GM19468 (cell line): ENCODE data around the gene CASD1.

Source experiments
- ATAC-seq: cut with Tn5 transposase; IDR thresholded peaks from one replicate; pipeline ENCODE4 v1.9.1; 2021; ENCODE audit warnings: mild to moderate bottlenecking, moderate library complexity, moderate number of reproducible peaks; ENCODE audit not compliant: unreplicated experiment; ENCODE audit errors: extremely low read depth

Gene CASD1

DNA sequence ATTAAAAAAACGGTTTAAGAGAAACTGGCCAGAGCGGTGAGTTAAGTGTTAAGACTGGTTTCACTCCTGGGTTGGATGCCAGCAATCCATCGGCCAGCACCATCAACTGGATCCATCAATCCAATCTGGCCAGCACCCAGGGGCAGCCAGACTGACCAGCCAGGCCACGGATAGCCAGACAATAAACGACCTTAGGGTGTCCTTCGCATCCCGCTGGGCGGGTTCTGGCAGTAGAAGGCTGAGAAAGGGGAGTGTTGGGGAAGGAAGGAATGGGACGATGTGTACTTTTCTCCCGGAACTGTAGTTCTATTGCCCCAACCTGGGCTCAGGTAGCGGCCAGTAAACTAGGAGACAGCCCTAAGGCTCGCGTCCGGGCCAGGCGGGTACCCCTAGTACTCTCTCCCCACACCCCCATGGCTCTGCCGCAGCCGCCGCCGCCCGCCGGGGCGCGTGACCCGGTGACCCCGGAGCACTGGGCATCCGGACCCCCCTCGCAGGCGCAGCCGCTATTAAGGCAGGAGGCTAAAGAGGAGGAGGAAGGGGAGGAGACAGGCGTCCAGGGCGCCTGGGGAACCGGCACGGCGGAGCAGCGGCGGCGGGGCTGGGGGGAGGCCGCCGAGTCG, at the start of gene CASD1:
Gene CASD1 (plus strand): TSS at position 546 of the 623 bp plus-strand sequence. CDS start 276 bp downstream, outside the sequence.
- ATAC-seq, result peak; percentile 45

DNA sequence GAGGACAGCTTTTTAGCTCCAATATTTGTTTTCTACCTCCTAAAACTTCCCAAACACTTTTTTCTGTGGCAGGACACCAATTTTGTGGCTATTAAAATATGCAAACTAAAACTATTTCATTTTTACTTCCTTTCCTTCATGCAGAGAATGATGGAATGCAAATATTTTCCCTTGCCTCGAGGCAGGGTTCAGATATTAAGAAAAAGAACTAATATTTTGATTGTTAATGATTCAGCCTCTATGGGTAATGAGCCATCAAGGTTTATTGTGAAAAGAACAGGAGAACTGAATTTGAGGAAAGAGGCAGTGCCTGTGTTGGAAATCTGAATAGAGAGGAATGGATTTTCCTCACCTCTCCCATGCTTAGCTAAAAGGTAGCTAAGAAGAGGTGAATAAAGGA, 43.1 kb upstream of the CASD1 start:
- ATAC-seq, result no peak

DNA sequence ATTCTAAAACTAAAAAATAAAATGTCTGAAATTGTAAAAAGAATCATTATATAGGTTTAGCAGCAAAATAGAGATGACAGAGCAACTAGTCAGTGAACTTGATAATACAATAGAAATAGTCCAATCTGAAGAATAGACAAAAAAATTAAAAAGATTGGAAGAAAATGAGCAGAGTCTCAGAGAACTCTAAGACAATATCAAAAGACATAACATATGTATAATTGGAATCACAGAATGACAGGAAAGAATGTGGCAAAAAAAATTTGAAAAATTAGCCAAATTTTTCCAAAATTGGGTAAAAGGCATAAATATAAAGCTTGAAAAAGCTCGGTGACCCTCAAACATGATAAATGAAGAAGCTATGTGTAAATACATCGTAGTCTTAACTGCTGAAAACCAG, 38.0 kb upstream of the CASD1 start:
- no peak for ATAC-seq

DNA sequence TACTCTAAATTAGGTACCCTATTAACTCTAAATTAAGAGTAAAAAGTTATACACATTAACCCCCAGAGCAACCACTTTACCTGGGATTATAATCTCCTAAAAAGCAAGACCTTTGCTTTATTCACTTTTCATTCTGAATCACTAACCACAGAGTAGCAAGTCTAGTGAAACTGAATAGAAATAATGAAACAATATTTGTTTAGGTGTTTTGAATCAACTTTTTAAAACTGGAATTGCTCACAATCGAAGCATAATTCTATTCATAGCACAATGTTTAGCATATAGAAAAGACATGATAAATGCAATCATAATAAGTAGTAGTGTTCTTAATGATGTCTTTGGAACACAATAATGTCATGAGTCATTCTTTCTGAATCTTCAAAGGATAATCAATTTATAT, 37.0 kb upstream of the CASD1 start:
- ATAC-seq, result no peak

DNA sequence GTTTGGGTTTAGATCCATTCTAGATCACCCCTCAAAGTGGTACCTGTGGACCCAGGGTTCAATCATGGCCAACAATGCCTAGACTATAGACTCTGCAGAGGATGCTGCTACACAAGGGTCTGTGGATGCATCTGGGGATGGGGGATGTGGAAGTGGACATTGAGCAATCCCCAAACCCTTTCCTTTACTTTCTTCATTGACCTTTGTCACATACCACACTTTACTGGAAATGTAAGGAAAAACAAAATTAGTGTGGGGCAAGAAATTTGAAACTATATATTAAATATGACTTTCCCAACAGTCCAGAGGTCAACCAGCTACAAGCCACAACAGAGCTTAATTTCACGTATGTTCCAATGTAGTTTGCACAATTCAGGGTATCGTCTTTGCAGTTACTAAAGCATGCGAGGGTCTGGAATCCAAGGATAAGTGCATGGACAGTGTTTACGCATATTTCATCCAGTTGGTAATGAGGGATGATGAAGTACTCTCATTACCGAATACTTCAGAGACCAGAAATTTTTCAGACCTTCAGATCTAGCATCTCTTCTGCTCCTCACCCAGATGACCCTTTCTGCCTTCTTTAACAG, 33.3 kb upstream of the CASD1 start:
- no peak for ATAC-seq

DNA sequence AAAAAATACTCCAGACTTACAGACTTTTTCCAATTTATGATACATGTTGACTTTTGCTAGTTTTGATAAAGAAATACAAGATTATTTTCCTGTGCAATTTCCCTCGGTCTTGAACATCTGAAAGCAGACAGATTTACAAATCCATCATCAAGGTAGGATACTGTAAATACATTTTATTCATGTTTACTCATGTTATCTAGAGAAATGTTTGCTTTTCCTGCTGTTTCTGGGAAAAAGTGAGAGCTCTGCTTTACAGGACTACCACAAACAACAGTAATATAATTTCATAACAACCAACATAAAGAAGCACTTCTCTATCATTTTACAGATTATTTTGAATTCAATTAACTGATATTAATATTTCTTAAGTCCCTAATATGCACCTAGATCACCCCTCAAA, 31.7 kb upstream of the CASD1 start:
- no peak for ATAC-seq

DNA sequence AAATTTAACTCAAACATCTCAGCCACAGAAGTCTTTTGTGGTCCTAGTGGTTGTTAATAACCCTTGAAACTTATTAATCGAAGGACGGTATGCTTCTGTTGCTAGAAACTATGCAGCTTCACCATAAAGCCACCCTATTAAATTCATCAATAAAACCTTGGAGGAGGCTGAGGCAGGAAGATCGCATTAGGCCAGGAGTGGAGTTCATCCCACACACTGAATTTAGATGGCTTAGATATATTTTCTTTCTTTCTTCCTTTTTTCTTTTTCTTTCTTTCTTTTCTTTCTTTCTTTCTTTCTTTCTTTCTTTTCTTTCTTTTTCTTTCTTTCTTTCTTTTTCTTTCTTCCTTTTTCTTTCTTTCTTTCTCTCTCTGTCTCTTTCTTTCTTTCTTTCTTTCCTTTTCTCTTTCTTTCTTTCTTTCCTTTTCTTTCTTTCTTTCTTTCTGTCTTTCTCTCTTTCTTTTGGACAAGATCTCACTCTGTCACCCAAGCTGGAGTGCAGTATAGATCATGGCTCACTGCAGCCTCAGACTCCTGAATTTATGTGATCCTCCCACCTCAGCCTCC, 30.9 kb upstream of the CASD1 start:
- ATAC-seq, result no peak

DNA sequence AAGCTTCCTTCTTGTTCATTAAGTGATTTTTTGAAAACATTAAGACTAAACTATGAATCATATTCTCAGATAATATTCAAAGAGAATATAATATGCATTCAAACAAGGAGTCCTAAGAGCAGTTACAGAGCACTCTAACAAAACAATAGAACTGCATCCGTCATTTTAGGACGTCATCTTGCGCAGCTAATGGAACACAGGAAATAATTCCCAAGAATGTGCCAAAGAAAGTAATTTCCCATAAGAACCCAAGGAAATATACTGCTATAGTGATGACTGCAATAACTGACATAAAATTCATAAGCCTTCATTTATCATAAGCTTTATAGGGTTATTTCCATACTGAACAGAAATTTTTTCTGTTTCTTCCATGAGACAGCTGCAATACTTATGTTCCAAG, 28.3 kb upstream of the CASD1 start:
- no peak for ATAC-seq

DNA sequence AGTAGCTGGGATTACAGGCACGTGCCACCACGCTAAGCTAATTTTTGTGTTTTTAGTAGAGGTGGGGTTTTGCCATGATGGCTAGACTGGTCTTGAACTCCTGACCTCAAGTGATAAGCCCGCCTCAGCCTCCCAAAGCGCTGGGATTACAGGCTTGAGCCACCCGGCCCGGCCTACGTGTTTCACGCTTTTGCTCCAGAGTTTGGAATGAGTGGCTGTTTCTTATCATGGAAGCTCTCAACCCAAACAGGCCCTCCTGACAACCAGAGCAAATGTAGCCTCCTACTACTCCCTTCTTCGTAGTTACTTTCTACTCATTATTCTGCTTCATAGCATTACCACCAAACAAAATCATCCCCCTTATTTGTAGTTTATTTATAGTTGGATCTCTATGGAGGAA, 26.8 kb upstream of the CASD1 start:
- no peak for ATAC-seq

DNA sequence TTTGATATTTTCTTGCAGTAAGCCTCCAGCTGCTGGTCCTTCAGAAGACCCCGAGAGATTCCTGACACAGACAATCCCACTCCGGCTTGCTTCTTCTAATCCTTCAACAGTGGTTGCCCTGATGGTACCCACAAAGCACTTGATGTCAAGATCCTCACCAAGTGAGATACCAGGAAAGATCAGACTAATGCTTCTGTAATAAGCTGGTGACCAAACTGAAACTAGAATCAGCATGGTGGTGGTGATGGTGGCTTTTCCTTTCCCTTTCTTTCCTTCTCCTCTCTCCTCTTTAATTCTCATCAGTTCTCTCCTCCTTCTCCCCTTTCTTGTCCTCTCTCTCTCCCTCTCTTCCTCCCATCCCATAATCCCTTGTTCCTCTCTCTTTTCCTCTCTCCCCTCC, 25.8 kb upstream of the CASD1 start:
- ATAC-seq, result no peak

DNA sequence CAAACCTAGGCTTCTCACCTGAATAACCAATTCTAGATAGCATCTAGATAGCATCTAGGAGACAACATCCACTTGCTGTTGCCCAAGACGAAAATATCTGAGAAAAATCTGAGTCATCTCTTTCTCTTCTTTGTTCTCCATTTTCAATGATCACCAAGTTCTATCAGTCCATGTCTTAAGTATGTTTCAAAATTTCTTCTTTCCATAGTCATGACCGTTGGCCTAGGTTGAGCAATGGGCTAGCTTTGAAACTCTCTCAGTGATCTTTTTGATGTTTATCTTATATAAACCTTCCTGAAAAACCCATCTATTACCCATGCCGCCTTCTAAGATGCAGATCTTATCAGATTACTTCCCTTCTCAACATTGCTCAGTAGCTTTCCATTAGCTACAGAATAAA, 23.4 kb upstream of the CASD1 start:
- no peak for ATAC-seq

DNA sequence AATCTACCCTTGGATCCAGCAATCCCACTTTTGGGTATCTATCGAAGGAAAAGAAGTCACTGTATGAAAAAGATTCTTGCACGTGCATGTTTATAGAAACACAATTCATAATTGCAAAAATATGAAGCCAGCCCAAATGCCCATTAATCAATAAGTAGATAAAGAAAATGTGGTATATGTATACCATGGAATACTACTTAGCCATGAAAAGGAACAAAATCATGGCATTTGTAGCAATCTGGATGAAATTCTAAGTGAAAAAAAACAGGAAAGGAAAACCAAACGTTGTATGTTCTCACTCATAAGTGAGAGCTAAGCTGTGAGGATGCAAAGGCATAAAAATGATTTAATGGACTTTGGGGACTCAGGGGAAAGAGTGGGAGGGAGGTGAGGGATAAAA, 18.2 kb upstream of the CASD1 start:
- ATAC-seq, result no peak

DNA sequence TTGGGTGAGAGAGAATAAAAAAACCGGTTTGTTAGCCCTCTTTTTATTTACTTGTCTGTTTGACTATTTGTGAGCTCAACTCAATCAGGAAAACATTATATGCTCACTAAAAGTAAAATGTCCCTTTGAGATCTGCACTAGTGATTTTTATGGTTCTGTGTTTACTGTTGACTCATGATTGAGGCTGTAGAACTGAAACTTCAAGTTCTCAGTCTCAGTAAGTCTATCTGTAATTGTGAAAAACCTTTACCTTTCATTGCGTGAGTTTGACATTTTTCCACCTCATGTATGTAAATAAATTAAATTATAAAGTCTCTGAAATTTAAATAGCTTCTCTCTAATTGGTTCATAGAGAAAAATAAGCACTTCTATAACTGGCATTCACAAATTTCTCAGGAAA, 17.0 kb upstream of the CASD1 start:
- peak; percentile 94 for ATAC-seq

DNA sequence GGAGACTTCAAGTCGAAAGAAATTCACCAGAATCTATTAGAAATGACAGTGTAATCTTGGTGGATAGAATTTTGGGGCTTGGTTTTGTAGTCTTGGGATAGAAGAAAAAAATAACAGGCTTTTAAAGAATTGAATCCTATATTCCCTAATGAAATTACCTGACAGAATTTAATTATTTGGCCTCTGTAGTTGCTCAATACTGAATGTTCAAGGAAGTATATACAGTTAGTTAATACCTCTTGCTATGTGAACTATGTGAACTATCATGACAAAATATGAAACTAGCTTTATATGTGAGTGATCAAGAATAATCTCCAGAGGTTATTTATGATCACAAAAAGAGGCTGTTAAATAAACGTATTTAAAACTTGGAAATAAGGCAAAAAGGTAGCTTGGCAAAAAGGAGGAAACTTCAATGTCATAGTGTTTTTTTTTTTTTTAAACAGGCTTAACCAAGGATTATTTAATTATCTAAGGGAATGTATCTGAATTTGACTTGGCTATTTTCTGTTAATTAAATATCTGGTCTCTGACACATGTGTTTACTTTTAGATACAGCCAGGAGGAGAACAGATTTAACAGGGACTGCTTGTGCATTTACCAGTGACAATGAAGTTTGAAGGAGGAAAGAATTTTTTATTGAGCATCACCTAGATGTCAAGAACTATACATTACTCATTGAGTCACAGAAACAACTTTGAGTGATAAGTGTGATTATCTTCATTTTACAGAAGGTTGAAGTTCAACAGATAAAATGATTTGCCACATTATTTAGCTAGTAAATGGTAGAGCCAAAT, 11.5 kb upstream of the CASD1 start:
- no peak for ATAC-seq

DNA sequence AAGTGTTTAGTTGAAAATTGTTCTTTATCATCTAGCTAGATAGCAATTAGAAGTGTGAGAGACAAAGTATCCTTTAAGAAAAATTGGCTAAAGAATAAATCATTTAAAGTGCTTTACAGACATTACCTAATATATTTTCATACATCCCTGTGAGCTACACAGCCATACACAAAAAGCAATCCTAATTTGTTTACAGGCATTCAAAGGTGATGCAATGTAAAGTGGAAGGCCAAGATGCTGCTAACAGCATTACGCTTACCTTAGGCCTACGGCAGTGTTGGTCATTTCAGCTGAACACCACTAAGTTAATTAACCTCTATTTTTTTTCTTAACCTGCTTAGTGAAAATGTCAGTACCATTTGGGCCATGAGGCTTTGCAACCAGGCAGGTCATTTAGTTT, 10.7 kb upstream of the CASD1 start:
- ATAC-seq, result no peak

DNA sequence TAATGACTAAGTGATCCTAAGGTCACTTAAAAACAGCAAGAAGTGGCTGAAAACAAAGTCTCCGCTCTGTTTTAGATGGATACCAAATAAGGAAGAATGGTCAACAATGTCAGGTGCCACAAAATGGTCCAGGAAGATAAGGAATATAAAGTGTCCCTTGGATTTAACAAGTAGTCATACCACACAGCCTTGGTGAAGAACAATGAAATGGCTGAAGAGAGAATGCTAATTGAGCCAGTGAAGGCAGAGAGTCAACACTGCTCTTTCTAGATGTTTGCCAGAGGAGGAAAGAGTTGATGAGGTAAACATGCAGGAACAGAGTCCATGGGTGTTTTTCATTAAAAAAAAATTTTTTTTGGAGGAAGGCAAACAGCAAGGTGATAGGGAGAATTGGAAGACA, 2.1 kb upstream of the CASD1 start:
- ATAC-seq, result no peak

DNA sequence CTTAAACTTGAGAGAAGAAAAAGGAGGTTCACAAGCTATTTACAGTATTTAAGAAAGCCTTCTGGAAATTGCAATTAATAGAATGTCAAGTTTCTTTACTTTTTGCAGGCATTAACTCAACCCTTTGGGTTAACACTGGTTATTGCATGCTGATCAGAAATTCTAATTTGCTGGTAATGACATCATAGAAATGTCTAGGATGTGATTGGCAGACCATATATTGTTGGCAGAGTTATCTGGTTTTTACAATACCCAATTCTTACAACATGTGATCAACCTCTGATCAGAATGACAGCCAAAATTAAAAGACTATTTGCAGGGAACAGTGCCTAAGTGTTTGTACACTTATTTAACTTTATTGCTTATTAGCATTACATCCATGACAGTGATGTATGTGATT, 1.6 kb upstream of the CASD1 start:
- no peak for ATAC-seq

DNA sequence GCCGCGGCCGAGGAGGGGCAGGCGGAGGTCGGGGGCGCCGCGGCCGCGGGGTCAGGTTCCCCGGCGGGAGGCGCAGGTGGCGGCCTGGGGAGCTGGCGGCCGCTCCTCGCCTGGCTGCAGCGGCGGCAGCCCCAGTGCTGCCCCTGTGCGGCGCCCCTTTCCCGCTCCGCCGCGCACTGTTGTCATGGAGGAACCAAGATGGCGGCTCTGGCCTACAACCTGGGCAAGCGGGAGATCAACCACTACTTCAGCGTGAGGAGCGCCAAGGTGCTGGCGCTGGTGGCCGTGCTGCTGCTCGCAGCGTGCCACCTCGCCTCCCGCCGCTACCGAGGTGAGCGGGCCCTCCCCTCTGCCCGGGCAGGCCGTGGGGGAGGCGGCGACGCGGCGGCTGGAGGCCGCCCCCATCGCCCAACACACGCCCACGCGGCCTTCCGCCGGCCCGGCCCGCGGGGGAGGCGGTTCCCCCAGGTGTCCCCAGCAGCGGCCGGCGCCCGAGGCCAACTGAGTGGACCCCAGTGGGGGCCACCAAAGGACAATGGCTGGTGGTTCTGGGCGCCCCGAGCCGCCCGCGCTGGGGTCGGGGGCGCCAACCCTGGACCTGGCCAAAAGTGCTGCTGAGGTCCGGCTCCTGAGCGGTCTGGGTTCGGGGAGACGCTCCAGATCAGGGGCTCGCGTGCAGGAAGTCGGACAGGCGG, 425 bp downstream of the CASD1 start:
- ATAC-seq, result peak; percentile 71

DNA sequence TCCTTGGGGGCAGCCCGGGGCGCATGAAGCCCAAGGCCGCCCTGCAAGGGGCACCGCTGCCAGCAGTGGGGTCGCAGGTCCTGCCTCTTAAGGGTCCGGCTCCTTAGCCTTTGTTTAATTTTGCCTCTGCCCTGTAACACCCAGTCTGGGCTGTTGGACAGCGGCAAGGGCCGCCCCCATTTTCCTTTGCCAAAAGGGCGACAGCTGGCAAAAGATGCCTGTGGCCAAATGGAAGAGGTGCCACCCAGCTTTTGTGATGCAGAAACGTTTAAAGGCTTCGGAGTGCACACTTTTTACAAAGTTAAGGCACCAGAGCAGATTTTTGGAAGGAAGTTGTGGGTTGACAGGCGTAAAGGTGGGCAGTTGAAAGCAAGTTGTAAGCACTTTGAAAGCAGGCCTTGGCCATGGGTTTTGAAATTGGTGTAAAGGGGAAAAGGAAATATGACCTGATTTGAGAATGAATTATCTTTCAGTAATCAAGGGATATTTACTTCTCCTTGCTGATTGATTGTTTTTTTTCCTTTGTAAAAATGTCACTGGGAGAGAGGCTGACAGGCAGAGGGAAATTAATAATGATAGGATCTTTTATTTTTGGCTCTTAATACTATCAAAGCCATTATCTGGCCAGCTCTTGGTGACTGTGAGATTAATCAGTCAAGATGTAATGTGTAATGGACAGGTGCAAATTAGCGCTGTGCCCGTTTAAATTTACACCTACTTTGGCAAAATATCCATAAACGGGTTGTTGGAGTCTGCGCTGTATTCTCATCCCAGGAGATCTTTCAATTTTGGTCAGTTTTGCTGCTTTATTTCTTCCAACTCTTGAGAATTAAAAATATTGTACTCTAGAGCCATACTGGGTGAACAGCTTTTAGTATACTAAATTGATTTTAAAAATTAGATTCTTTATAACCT, 1.2 kb downstream of the CASD1 start:
- ATAC-seq, result peak; percentile 2

DNA sequence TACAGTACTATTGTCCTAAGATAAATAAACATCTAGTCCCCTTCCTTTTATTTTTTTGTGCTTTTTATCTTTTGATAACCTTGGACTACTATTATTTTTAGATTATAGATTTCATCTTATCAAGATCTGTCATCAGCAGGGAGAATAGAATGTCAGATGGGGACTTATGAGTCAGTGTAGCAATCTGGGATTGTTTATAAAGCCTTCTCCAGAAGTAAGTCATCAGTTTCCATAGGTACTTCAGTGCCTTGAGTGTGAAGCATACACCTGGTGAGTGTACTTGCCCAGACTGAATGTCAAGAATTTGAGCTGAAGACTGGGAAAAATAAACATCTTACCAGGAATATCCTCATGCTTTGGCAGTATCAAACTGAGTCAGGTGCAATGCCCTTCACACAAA, 2.1 kb downstream of the CASD1 start:
- ATAC-seq, result no peak
